ENCODE results near the gene CHST13. TPM values are rescaled to one million over a fixed set of nuclear protein-coding genes. Genes with fewer than 3 reads are reported as not detected.
A peak's percentile ranks its signal among the peaks of the same experiment; 100 is the strongest.

Gene CHST13
- total RNA-seq, 2 donors from 2014 or later = 1.6 to 6.7 TPM

GRCh38 chr3:126500016-126500415, 23.9 kb upstream of the CHST13 start:
- no peaks in the 10 kb centered on the region for H3K9me3 Mint-ChIP-seq
- Histone ChIP-seq H3K9me3 (ENCODE audit: control insufficient read depth, low read length) (no peaks in the 10 kb centered on the region), H3K27me3 (ENCODE audit: control insufficient read depth, insufficient read depth, low read length, poor library complexity, severe bottlenecking) (no peaks in the 10 kb centered on the region), H3K9ac (ENCODE audit: extremely low read depth, low read length, poor library complexity, severe bottlenecking) (no peak overlapping the region), H3K4me1 (ENCODE audit: control insufficient read depth, insufficient read depth, low read length) (peaks cover 6% of the 10 kb centered on the region), H3K4me3 (ENCODE audit: low read length) (no peak overlapping the region), H3K36me3 (ENCODE audit: control insufficient read depth, insufficient read depth, low read length) (no peaks in the 10 kb centered on the region), H3K27ac (ENCODE audit: low read depth, low read length) (no peak overlapping the region)
- H3K36me3 Mint-ChIP-seq (ENCODE audit: low read depth) = no peaks in the 10 kb centered on the region
- H3K4me1 Mint-ChIP-seq = peaks cover 8% of the 10 kb centered on the region
- H3K4me3 Mint-ChIP-seq = no peak overlapping the region
- no peak for DNase-seq
- 91 to 97% methylated on average over 5 to 7 of the region's 7 CpGs for WGBS, 2 experiments (ENCODE audit: insufficient coverage in 1 of 2, insufficient read length in 1 of 2)
- H3K27me3 Mint-ChIP-seq (ENCODE audit: insufficient read depth) = no peaks in the 10 kb centered on the region
- no peak for TF ChIP-seq CTCF (conservative IDR thresholded peaks at IDR 0.05)
- H3K27ac Mint-ChIP-seq = no peak overlapping the region

- no peaks in the 10 kb centered on the region for H3K27me3 ChIP-seq (ENCODE audit: control insufficient read depth, insufficient read depth, low read length, poor library complexity, severe bottlenecking)
- Mint-ChIP-seq H3K4me3 (no peak overlapping the region), H3K9me3 (no peaks in the 10 kb centered on the region), H3K27ac (no peak overlapping the region), H3K4me1 (peaks cover 8% of the 10 kb centered on the region), H3K27me3 (ENCODE audit: insufficient read depth) (no peaks in the 10 kb centered on the region), H3K36me3 (ENCODE audit: low read depth) (no peaks in the 10 kb centered on the region)
- 67 to 91% methylated on average over 1 to 5 of the region's 5 CpGs for WGBS, 2 experiments (ENCODE audit: insufficient coverage in 1 of 2, insufficient read length in 1 of 2)
- peaks cover 6% of the 10 kb centered on the region for H3K4me1 ChIP-seq (ENCODE audit: control insufficient read depth, insufficient read depth, low read length)
- no peaks in the 10 kb centered on the region for H3K9me3 ChIP-seq (ENCODE audit: control insufficient read depth, low read length)
- no peak overlapping the region for H3K9ac ChIP-seq (ENCODE audit: extremely low read depth, low read length, poor library complexity, severe bottlenecking)
- H3K36me3 ChIP-seq (ENCODE audit: control insufficient read depth, insufficient read depth, low read length) = no peaks in the 10 kb centered on the region
- TF ChIP-seq CTCF (conservative IDR thresholded peaks at IDR 0.05) = no peak
- H3K4me3 ChIP-seq (ENCODE audit: low read length) = no peak overlapping the region
- no peak overlapping the region for H3K27ac ChIP-seq (ENCODE audit: low read depth, low read length)
- DNase-seq = no peak
Observed at GRCh38 chr3:126501054-126501453, 22.9 kb upstream of the CHST13 start.

GRCh38 chr3:126501736-126502135, 22.2 kb upstream of the CHST13 start:
- no peaks in the 10 kb centered on the region for H3K9me3 Mint-ChIP-seq
- WGBS, 2 experiments (ENCODE audit: insufficient coverage in 1 of 2, insufficient read length in 1 of 2) = 78 to 93% methylated on average over 3 to 7 of the region's 7 CpGs
- Histone ChIP-seq H3K4me3 (ENCODE audit: low read length) (no peak overlapping the region), H3K9me3 (ENCODE audit: control insufficient read depth, low read length) (no peaks in the 10 kb centered on the region), H3K27me3 (ENCODE audit: control insufficient read depth, insufficient read depth, low read length, poor library complexity, severe bottlenecking) (no peaks in the 10 kb centered on the region), H3K36me3 (ENCODE audit: control insufficient read depth, insufficient read depth, low read length) (no peaks in the 10 kb centered on the region), H3K27ac (ENCODE audit: low read depth, low read length) (no peak overlapping the region), H3K4me1 (ENCODE audit: control insufficient read depth, insufficient read depth, low read length) (peaks cover 6% of the 10 kb centered on the region), H3K9ac (ENCODE audit: extremely low read depth, low read length, poor library complexity, severe bottlenecking) (no peak overlapping the region)
- TF ChIP-seq CTCF (conservative IDR thresholded peaks at IDR 0.05) = no peak
- peak; percentile 67 for DNase-seq
- no peaks in the 10 kb centered on the region for H3K36me3 Mint-ChIP-seq (ENCODE audit: low read depth)
- H3K4me1 Mint-ChIP-seq = peaks cover 8% of the 10 kb centered on the region
- no peak overlapping the region for H3K27ac Mint-ChIP-seq
- H3K4me3 Mint-ChIP-seq = no peak overlapping the region
- no peaks in the 10 kb centered on the region for H3K27me3 Mint-ChIP-seq (ENCODE audit: insufficient read depth)
